ENCODE results near the gene LCN10. TPM values are rescaled to one million over a fixed set of nuclear protein-coding genes. Genes with fewer than 3 reads are reported as not detected.

LCN10 gene
- total and polyA plus RNA-seq, 2 of the 13 experiments (the other 11 are each of a cell fraction or from before 2014, with no cell fraction given): 0.53 to 0.61 TPM

DNA sequence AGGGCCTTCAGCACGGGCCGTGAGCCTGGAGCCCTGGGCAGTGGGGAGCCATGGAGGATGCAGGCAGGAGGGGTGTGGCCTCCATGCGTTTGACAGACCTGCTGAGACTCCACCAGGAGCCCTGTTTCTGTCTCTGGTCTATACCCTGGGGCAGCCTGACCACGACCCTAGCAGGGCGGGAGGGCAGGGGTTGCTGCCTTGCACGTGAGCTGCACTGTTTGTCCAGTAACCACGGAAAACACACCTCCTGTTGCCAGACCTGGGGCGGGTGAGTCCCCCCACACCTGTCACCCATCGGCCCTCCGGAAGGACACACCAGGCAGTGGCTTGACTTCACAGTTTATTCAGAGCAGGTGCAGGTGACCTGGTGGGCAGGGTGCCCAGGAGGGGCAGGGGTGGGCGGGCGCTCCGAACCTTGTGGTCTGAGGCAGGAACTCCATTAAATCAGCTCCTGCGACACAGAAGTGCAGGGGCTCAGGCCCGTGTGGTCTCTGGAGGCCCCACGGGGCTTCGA, 11.4 kb upstream of the LCN10 start:
- no peak overlapping the region for H3K9ac ChIP-seq (ENCODE audit: insufficient read depth, low read depth, low read length)
- H3K4me2 ChIP-seq (ENCODE audit: low read depth, low read length): no peak overlapping the region
- no peak overlapping the region for H3K27ac ChIP-seq (ENCODE audit: extremely low read length, insufficient read depth, low read length)
- H2AFZ ChIP-seq (ENCODE audit: low read length): no peak overlapping the region
- ChIA-PET POLR2A (interaction anchor here (0.8 kb wide), 1 partner anchor 26 kb away, joined by 3 read pairs; no protein-coding TSS in a partner anchor), CTCF (ENCODE audit: low intra/inter-chr PET ratio, low total read pairs) (no interaction called here)
- H4K20me1 ChIP-seq (ENCODE audit: insufficient read depth, low read length): no peaks in the 10 kb centered on the region
- WGBS (ENCODE audit: low lambda C conversion rate): 0% methylated on average over 1 of the region's 17 CpGs
- H3K9me3 ChIP-seq (ENCODE audit: low read length): peaks cover 15% of the 10 kb centered on the region
- no TSS peak for BruUV-seq (replicated peaks)
- H3K79me2 ChIP-seq (ENCODE audit: insufficient read depth, low read length): no peaks in the 10 kb centered on the region
- in situ Hi-C loops (cut with HindIII; ENCODE audit: extremely low pct_ligation_motif_present, low pct_unique_long_range_greater_than_20kb) (no loop called here), intact Hi-C loops (cut with micrococcal nuclease; ENCODE audit: unreplicated experiment) (no loop called here)
- H3K4me1 ChIP-seq (ENCODE audit: insufficient read depth, low read length): peaks cover 12% of the 10 kb centered on the region; the same call in 1 of the 2 replicates
- FAIRE-seq (no peak), ATAC-seq (no peak), DNase-seq (ENCODE audit: low spot score) (no peak)
- no peak overlapping the region for H3K4me3 ChIP-seq (replicated peaks in 1 of 3; ENCODE audit: insufficient read depth in 1 of 3, low read depth in 2 of 3, low read length in 3 of 3)
- H3K36me3 ChIP-seq (replicated peaks in 1 of 2; ENCODE audit: control insufficient read depth in 1 of 2, insufficient read depth in 2 of 2, low read length in 2 of 2): no peaks in the 10 kb centered on the region
- TF ChIP-seq ZNF674 (CRISPR knock-in tag; IDR thresholded peaks at IDR 0.05; ENCODE audit: low read depth): no peak
- TF ChIP-seq ZNF768 (CRISPR knock-in tag; IDR thresholded peaks at IDR 0.05): peak; percentile 58; the same call in 1 of the 2 replicates
- 0 out of 2 replicates have a peak, but pooled peaks have one; percentile 14 for TF ChIP-seq ZMYM3 (CRISPR knock-in tag; IDR thresholded peaks at IDR 0.05)
- TF ChIP-seq BHLHE40 (IDR thresholded peaks at IDR 0.05; ENCODE audit: low read length): peak; percentile 73
- peak; percentile 30; the same call in 1 of the 2 replicates for TF ChIP-seq DMAP1 (CRISPR knock-in tag; IDR thresholded peaks at IDR 0.05)
- H3K27me3 ChIP-seq (ENCODE audit: control insufficient read depth in 1 of 2, insufficient read depth in 2 of 2, low read length in 2 of 2): peaks cover 11 to 48% of the 10 kb centered on the region in 2 experiments; a peak in 4 of 5 replicates

DNA sequence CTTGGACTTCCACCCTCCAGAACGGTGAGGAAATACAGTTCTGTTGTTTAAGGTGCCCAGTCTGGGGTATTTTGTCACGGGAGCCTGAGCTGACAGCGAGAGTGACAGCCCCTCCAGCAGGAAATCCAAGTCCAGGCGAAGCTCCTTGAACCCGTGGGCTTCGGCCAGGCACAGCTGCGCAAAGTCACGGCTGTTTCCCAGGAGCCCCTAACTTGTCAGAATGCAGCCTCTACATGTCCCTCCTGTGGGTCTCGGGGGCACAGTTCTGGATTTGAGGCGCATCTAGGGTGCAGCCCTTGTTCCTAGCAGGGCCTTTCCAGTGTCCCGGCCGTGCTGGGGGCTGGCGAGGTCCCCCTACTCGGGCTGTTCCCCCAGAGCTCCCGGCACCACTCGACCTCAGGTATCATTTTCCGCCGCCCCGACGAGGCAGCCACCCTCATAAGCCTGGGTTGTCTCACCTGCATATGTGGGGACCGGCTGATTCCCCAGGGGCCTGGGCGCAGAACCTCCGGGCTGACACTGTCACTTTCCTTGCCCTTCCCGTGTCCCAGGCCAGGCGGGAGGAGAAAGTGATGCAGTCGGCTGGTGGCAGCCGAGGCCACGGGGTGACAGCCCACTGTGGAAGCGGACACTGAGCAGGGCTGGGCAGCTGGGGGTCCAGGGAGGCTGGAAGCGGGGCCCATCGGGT, 10.8 kb upstream of the LCN10 start:
- 90% methylated on average over 7 of the region's 31 CpGs for WGBS (ENCODE audit: low lambda C conversion rate)
- no peak for ATAC-seq
- no peak for TF ChIP-seq REPIN1 (CRISPR knock-in tag; IDR thresholded peaks at IDR 0.05; ENCODE audit: borderline replicate concordance, low read depth)
- no peak for TF ChIP-seq CHCHD3 (CRISPR knock-in tag; IDR thresholded peaks at IDR 0.05)
- no peak for TF ChIP-seq ZBTB7A (CRISPR knock-in tag; IDR thresholded peaks at IDR 0.05)
- no peak for TF ChIP-seq CCDC6 (CRISPR knock-in tag; IDR thresholded peaks at IDR 0.05)
- TF ChIP-seq ATF7 (IDR thresholded peaks at IDR 0.05): no peak
- no peak for TF ChIP-seq ATF7 (CRISPR knock-in tag; IDR thresholded peaks at IDR 0.05)
- no peak for TF ChIP-seq MAFF (IDR thresholded peaks at IDR 0.05; ENCODE audit: low read depth, low read length)
- no peak for TF ChIP-seq ZNF703 (CRISPR knock-in tag; IDR thresholded peaks at IDR 0.05; ENCODE audit: borderline replicate concordance)
- TF ChIP-seq, protein P1, sequence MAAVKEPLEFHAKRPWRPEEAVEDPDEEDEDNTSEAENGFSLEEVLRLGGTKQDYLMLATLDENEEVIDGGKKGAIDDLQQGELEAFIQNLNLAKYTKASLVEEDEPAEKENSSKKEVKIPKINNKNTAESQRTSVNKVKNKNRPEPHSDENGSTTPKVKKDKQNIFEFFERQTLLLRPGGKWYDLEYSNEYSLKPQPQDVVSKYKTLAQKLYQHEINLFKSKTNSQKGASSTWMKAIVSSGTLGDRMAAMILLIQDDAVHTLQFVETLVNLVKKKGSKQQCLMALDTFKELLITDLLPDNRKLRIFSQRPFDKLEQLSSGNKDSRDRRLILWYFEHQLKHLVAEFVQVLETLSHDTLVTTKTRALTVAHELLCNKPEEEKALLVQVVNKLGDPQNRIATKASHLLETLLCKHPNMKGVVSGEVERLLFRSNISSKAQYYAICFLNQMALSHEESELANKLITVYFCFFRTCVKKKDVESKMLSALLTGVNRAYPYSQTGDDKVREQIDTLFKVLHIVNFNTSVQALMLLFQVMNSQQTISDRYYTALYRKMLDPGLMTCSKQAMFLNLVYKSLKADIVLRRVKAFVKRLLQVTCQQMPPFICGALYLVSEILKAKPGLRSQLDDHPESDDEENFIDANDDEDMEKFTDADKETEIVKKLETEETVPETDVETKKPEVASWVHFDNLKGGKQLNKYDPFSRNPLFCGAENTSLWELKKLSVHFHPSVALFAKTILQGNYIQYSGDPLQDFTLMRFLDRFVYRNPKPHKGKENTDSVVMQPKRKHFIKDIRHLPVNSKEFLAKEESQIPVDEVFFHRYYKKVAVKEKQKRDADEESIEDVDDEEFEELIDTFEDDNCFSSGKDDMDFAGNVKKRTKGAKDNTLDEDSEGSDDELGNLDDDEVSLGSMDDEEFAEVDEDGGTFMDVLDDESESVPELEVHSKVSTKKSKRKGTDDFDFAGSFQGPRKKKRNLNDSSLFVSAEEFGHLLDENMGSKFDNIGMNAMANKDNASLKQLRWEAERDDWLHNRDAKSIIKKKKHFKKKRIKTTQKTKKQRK (IDR thresholded peaks at IDR 0.05; ENCODE audit: low read length): no peak
- no peak for TF ChIP-seq ZFP1 (CRISPR knock-in tag; IDR thresholded peaks at IDR 0.05)
- TF ChIP-seq MIER2 (CRISPR knock-in tag; IDR thresholded peaks at IDR 0.05): no peak
- no peak for TF ChIP-seq NCOR1 (IDR thresholded peaks at IDR 0.05; ENCODE audit: borderline replicate concordance, low read length)
- TF ChIP-seq IKZF1 (IDR thresholded peaks at IDR 0.05): no peak
- H3K4me2 ChIP-seq (ENCODE audit: low read depth, low read length): no peak overlapping the region
- FAIRE-seq: no peak
- peaks cover 12% of the 10 kb centered on the region; the same call in 1 of the 2 replicates for H3K4me1 ChIP-seq (ENCODE audit: insufficient read depth, low read length)
- DNase-seq (ENCODE audit: low spot score): no peak
- no peaks in the 10 kb centered on the region for H3K36me3 ChIP-seq (replicated peaks in 1 of 2; ENCODE audit: control insufficient read depth in 1 of 2, insufficient read depth in 2 of 2, low read length in 2 of 2)
- no TSS peak for BruUV-seq (replicated peaks)
- H2AFZ ChIP-seq (ENCODE audit: low read length): no peak overlapping the region
- H3K79me2 ChIP-seq (ENCODE audit: insufficient read depth, low read length): no peaks in the 10 kb centered on the region
- no peak overlapping the region for H3K27ac ChIP-seq (ENCODE audit: extremely low read length, insufficient read depth, low read length)
- ChIA-PET CTCF (ENCODE audit: low intra/inter-chr PET ratio, low total read pairs) (no interaction called here), POLR2A (no interaction called here)
- intact Hi-C loops (cut with micrococcal nuclease; ENCODE audit: unreplicated experiment): no loop called here
- in situ Hi-C loops (cut with HindIII; ENCODE audit: extremely low pct_ligation_motif_present, low pct_unique_long_range_greater_than_20kb): no loop called here
- H3K4me3 ChIP-seq (replicated peaks in 1 of 3; ENCODE audit: insufficient read depth in 1 of 3, low read depth in 2 of 3, low read length in 3 of 3): no peak overlapping the region
- H3K27me3 ChIP-seq (ENCODE audit: control insufficient read depth in 1 of 2, insufficient read depth in 2 of 2, low read length in 2 of 2): peaks cover 14 to 54% of the 10 kb centered on the region in 2 experiments; a peak in 4 of 5 replicates
- H4K20me1 ChIP-seq (ENCODE audit: insufficient read depth, low read length): no peaks in the 10 kb centered on the region
- H3K9ac ChIP-seq (ENCODE audit: insufficient read depth, low read depth, low read length): no peak overlapping the region
- H3K9me3 ChIP-seq (ENCODE audit: low read length): peaks cover 15% of the 10 kb centered on the region
